DMS53 treated with DMSO at 0.1 percent for 48 hours (cell line): ENCODE data around the gene NUTM2B.
A peak's percentile ranks its signal among the peaks of the same experiment; 100 is the strongest.
"Not testable (repeated sequence)": the region's sequence is repeated elsewhere in the genome, so short reads cannot be mapped to it uniquely, and the experiment has no call there.

ENCODE experiments used
- DNase-seq: peaks from one replicate; lab custom pipeline; 2025; ENCODE audit not compliant: unreplicated experiment; lab: John Stamatoyannopoulos, UW

NUTM2B gene

GRCh38 chr10:79726620-79727019 lies 23.6 kb downstream of the NUTM2B start:
- DNase-seq, result peak; percentile 94

DNA sequence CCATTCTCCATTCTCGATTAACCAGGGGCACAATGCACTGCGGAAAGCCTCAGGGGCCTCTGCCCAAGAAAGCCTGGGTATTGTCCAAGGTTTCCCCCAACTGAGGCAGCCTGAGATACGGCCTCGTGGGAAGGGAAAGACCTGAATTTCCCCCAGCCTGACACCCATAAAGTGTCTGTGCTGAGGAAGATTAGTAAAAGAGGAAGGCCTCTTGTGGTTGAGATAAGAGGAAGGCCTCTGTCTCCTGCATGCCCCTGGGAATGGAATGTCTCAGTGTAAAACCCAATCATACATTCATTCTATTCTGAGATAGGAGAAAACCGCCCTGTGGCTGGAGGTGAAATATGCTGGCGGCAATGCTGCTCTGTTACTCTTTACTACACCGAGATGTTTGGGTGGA lies 41.8 kb downstream of the NUTM2B start:
- DNase-seq, result not testable (repeated sequence)

DNA sequence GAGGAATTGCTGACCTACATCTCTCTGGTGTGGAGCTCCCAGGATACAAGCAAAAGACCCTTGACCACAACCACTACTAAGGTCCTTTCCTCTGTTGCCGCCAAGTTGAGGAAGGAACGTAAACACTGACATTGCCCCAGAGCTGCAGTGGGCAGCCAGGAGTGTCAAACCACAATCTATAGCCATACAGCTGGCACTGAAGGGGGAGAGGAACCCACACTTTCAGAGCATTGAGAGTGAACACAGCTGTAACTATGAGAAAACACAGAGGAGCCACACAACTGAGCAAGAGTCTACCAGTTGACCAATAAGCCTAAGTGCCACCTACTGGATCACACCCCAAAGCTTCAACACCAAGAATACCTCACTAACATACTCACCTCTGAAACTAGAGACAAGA lies 45.5 kb downstream of the NUTM2B start:
- not testable (repeated sequence) for DNase-seq

DNA sequence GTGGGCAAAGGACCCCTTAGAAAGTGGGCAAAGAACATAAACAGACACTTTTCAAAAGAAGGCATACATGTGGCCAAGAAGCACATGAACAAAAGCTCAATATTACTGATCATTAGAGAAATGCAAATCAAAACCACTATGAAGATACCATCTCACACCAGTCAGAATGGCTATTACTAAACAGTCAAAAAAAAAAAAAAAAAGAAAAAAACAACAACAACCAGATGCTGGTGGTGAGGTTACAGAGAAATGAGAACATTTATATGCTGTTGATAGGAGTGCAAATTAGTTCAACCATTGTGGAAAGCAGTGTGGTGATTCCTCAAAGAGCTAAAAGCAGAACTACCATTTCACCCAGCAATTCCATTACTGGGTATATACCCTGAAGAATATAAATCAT lies 50.6 kb downstream of the NUTM2B start:
- DNase-seq, result not testable (repeated sequence)

GRCh38 chr10:79758297-79758993 lies 55.4 kb downstream of the NUTM2B start:
- DNase-seq, result peak; percentile 0
